SIG-M5 (cell line): ENCODE measurements around the gene HSFY2.
"Not testable (repeated sequence)": the region's sequence is repeated elsewhere in the genome, so short reads cannot be mapped to it uniquely, and the experiment has no call there.

Source experiments
- DNase-seq: peaks from one replicate; lab custom pipeline; 2025; lab: John Stamatoyannopoulos, UW

HSFY2 gene, protein sequence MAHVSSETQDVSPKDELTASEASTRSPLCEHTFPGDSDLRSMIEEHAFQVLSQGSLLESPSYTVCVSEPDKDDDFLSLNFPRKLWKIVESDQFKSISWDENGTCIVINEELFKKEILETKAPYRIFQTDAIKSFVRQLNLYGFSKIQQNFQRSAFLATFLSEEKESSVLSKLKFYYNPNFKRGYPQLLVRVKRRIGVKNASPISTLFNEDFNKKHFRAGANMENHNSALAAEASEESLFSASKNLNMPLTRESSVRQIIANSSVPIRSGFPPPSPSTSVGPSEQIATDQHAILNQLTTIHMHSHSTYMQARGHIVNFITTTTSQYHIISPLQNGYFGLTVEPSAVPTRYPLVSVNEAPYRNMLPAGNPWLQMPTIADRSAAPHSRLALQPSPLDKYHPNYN

GRCh38 chrY:18773635-18774034, at the start of gene HSFY2:
Gene HSFY2, minus strand, starts transcription at chrY:18773735. Its CDS starts 117 bp downstream, at chrY:18773618.
- not testable (repeated sequence) for DNase-seq

GRCh38 chrY:18815751-18816150, 42.2 kb upstream of the HSFY2 start:
- not testable (repeated sequence) for DNase-seq

- not testable (repeated sequence) for DNase-seq
Measured at GRCh38 chrY:18788757-18789406, 15.3 kb upstream of the HSFY2 start.

GRCh38 chrY:18754077-18754476, 19.5 kb downstream of the HSFY2 start:
- DNase-seq, result not testable (repeated sequence)

DNA sequence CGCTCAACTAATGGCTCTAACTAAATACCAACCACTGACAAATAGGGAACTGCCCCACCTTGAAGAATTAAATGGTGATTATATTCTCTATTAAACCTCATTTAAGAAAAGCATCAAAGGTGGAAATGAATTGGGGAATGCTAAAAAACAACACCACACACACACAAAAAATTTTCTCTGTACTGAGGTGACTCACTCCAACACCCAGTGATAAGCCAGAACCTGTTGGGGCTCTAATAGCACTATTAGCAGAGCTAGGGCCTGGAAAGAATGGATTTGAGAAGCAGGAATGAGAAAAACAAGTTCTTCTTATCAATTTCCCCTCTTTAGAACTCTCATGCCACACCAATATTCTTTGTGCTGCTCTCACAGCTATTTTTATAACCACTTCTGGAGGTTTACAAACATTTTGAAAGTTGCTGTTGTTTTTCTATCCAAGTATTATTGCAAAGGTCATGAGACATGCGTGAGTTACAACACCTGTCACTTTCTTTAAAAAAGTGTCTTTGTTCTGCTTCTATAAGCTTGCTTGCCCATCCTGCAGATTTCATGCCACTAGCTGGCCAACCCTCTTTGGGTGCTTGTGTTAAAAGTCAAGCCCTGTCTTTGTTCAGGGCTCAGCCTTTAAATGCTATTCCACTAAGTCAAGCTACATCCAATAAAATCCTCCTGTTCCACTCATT, 20.3 kb downstream of the HSFY2 start:
- DNase-seq, result not testable (repeated sequence)

DNA sequence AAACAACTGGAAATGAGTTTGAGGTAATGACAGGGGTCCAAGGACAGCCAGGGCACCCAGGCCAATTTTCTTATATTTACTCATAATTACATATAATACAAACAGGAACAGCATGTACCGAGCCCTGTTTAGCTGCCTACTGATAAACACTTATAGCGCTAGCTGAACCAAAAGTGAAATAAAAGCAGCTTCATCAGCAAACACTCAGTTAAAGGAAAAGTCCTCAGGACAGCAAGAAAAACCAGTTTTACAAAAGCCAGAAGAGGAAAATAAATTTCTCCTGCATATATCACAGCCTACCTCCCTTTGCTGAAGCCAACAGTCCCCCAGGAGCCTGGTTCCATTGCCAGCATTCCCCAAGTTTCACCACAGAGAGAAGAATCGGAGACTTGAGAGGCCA, 49.8 kb downstream of the HSFY2 start:
- not testable (repeated sequence) for DNase-seq
